ENCODE results near the gene HSD17B13.

The HSD17B13 gene

DNA sequence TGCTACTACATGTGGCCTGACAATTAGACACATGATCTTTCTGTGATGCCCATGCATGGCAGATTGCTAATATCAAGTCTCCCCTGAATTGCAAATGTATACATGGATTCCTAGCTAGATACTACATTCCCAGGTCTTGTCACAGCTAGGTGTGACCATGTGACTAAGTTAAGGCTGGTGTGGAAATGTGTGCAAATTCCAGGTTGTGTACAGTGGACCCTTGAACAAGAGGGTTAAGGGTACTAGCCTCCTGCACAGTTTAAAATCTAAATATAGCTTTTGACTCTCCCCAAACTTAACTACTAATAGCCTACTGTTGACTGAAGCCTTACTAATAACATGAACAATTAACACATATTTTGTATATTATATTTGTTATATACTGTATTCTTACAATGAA lies 48.4 kb downstream of the HSD17B13 start:
- no peak for DNase-seq (ENCODE audit: low spot score in 2 of 2)
- in situ Hi-C loops (cut with MboI; ENCODE audit: low sequenced_read_pairs): loop anchor here (5.0 to 25.0 kb wide), 2 partner anchors 188 to 563 kb away; partner anchors contain the start of gene MEPE
- Histone ChIP-seq H3K9me3 (no peaks in the 10 kb centered on the region), H3K4me3 (no peak overlapping the region), H3K27me3 (ENCODE audit: low read depth) (no peaks in the 10 kb centered on the region), H3K36me3 (replicated peaks) (no peaks in the 10 kb centered on the region), H3K4me1 (no peaks in the 10 kb centered on the region)

DNA sequence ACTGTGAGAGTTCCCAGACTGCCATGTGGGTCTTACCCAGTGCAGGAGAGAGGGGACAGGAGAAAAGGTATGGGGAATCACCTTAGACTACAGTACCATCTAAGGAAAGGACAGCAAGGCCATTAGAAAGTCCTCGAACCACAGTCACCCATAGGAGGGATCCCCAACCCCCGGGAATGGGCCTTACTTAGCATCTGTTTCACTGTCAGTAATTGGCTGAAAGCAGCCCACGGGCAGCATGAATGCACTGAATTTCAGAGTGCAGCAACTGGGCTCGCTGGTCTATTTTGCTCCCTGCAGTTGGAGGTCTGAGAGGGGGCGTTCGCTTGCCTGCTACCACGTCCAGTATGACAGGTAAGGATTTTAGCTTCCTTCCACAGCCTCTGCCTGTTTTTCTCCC lies 51.9 kb downstream of the HSD17B13 start:
- H3K27me3 ChIP-seq (ENCODE audit: low read depth): no peaks in the 10 kb centered on the region
- 0 out of 2 replicates have a peak, but pooled peaks cover 3% of the 10 kb centered on the region for H3K4me1 ChIP-seq
- no peaks in the 10 kb centered on the region for H3K9me3 ChIP-seq
- no peak for DNase-seq (ENCODE audit: low spot score in 2 of 2)
- H3K36me3 ChIP-seq (replicated peaks): no peaks in the 10 kb centered on the region
- in situ Hi-C loops (cut with MboI; ENCODE audit: low sequenced_read_pairs): loop anchor here (5.0 to 25.0 kb wide), 2 partner anchors 191 to 566 kb away; partner anchors contain the start of gene MEPE
- H3K4me3 ChIP-seq: no peak overlapping the region

GRCh38 chr4:87270144-87270543 lies 52.5 kb downstream of the HSD17B13 start:
- H3K4me3 ChIP-seq: no peak overlapping the region
- in situ Hi-C loops (cut with MboI; ENCODE audit: low sequenced_read_pairs): loop anchor here (5.0 to 25.0 kb wide), 2 partner anchors 192 to 567 kb away; partner anchors contain the start of gene MEPE
- H3K4me1 ChIP-seq: 0 out of 2 replicates have a peak, but pooled peaks cover 3% of the 10 kb centered on the region
- no peaks in the 10 kb centered on the region for H3K36me3 ChIP-seq (replicated peaks)
- peak; percentile 51 to 84 for DNase-seq (ENCODE audit: low spot score in 2 of 2)
- H3K27me3 ChIP-seq (ENCODE audit: low read depth): no peaks in the 10 kb centered on the region
- no peaks in the 10 kb centered on the region for H3K9me3 ChIP-seq

GRCh38 chr4:87268411-87268810 lies 54.3 kb downstream of the HSD17B13 start:
- in situ Hi-C loops (cut with MboI; ENCODE audit: low sequenced_read_pairs): loop anchor here (25.0 kb wide), 1 partner anchor 569 kb away; the partner anchor contains the start of gene MEPE
- H3K27me3 ChIP-seq (ENCODE audit: low read depth): no peaks in the 10 kb centered on the region
- DNase-seq (ENCODE audit: low spot score in 2 of 2): no peak
- no peaks in the 10 kb centered on the region for H3K36me3 ChIP-seq (replicated peaks)
- H3K9me3 ChIP-seq: no peaks in the 10 kb centered on the region
- H3K4me1 ChIP-seq: 0 out of 2 replicates have a peak, but pooled peaks cover 3% of the 10 kb centered on the region
- no peak overlapping the region for H3K4me3 ChIP-seq

- H3K4me3 ChIP-seq: no peak overlapping the region
- DNase-seq (ENCODE audit: low spot score in 2 of 2): no peak
- in situ Hi-C loops (cut with MboI; ENCODE audit: low sequenced_read_pairs): loop anchor here (25.0 kb wide), 1 partner anchor 570 kb away; the partner anchor contains the start of gene MEPE
- H3K9me3 ChIP-seq: 0 out of 2 replicates have a peak, but pooled peaks cover 7% of the 10 kb centered on the region
- 0 out of 2 replicates have a peak, but pooled peaks cover 3% of the 10 kb centered on the region for H3K4me1 ChIP-seq
- no peaks in the 10 kb centered on the region for H3K36me3 ChIP-seq (replicated peaks)
- H3K27me3 ChIP-seq (ENCODE audit: low read depth): no peaks in the 10 kb centered on the region
Observed at GRCh38 chr4:87266986-87267385, 55.7 kb downstream of the HSD17B13 start.

DNA sequence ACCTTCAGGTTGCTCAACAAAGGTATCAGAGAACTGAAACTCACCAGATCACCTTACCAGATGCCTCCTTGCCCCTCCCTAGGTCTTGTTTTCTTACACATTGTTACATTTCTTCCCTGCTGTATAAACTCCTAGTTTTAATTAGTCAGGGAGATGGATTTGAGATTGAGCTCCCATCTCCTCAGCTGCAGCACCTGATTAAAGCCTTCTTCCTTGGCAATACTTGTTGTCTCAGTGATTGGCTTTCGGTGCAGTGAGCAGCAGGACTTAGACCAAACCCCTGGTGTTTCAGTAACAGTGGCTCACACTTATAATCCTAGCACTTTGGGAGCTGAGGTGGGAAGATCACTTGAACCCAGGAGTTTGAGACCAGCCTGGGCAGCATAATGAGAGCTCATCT lies 59.8 kb downstream of the HSD17B13 start:
- Histone ChIP-seq H3K36me3 (replicated peaks) (no peaks in the 10 kb centered on the region), H3K27me3 (ENCODE audit: low read depth) (no peaks in the 10 kb centered on the region), H3K9me3 (0 out of 2 replicates have a peak, but pooled peaks cover 7% of the 10 kb centered on the region), H3K4me3 (no peak overlapping the region), H3K4me1 (no peaks in the 10 kb centered on the region)
- in situ Hi-C loops (cut with MboI; ENCODE audit: low sequenced_read_pairs): loop anchor here (25.0 kb wide), 1 partner anchor 574 kb away; the partner anchor contains the start of gene MEPE
- DNase-seq (ENCODE audit: low spot score in 2 of 2): no peak

DNA sequence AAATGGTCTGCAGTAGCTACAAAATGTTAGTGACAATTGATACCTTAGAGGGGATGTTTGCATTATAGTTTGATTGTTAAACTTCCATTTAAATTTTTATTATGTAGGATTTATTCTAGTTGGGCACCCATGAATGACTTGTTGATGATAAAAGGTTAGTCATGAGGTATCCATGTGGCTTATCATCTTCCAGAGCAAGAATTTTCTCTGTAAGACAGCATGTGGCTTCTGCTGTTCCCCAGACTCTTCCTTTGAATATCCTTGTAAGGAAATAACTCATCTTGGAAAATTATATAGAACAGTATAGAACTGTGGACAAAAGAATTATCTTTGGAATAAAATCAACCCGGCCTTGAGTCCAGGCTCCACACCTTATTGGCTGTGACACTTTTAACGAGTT lies 62.2 kb downstream of the HSD17B13 start:
- H3K4me1 ChIP-seq: no peaks in the 10 kb centered on the region
- no peak for DNase-seq (ENCODE audit: low spot score in 2 of 2)
- peaks cover 8% of the 10 kb centered on the region; the same call in 1 of the 2 replicates for H3K9me3 ChIP-seq
- in situ Hi-C loops (cut with MboI; ENCODE audit: low sequenced_read_pairs): loop anchor here (25.0 kb wide), 1 partner anchor 577 kb away; the partner anchor contains the start of gene MEPE
- no peaks in the 10 kb centered on the region for H3K27me3 ChIP-seq (ENCODE audit: low read depth)
- no peaks in the 10 kb centered on the region for H3K36me3 ChIP-seq (replicated peaks)
- H3K4me3 ChIP-seq: no peak overlapping the region

GRCh38 chr4:87258677-87259076 lies 64.0 kb downstream of the HSD17B13 start:
- in situ Hi-C loops (cut with MboI; ENCODE audit: low sequenced_read_pairs): loop anchor here (25.0 kb wide), 1 partner anchor 579 kb away; the partner anchor contains the start of gene MEPE
- Histone ChIP-seq H3K9me3 (peaks cover 12% of the 10 kb centered on the region; the same call in 1 of the 2 replicates), H3K4me3 (no peak overlapping the region), H3K27me3 (ENCODE audit: low read depth) (no peaks in the 10 kb centered on the region), H3K4me1 (0 out of 2 replicates have a peak, but pooled peaks cover 2% of the 10 kb centered on the region), H3K36me3 (replicated peaks) (no peaks in the 10 kb centered on the region)
- no peak for DNase-seq (ENCODE audit: low spot score in 2 of 2)

- H3K4me1 ChIP-seq: 0 out of 2 replicates have a peak, but pooled peaks cover 2% of the 10 kb centered on the region
- H3K9me3 ChIP-seq: peaks cover 5% of the 10 kb centered on the region; the same call in 1 of the 2 replicates
- no peak overlapping the region for H3K4me3 ChIP-seq
- DNase-seq (ENCODE audit: low spot score in 2 of 2): no peak
- in situ Hi-C loops (cut with MboI; ENCODE audit: low sequenced_read_pairs): loop anchor here (25.0 kb wide), 1 partner anchor 580 kb away; the partner anchor contains the start of gene MEPE
- no peaks in the 10 kb centered on the region for H3K27me3 ChIP-seq (ENCODE audit: low read depth)
- H3K36me3 ChIP-seq (replicated peaks): no peaks in the 10 kb centered on the region
Observed at GRCh38 chr4:87257523-87257922, 65.2 kb downstream of the HSD17B13 start.

GRCh38 chr4:87255755-87256154 lies 66.9 kb downstream of the HSD17B13 start:
- in situ Hi-C loops (cut with MboI; ENCODE audit: low sequenced_read_pairs): loop anchor here (25.0 kb wide), 1 partner anchor 582 kb away; the partner anchor contains the start of gene MEPE
- Histone ChIP-seq H3K4me1 (0 out of 2 replicates have a peak, but pooled peaks cover 2% of the 10 kb centered on the region), H3K9me3 (peaks cover 5% of the 10 kb centered on the region; the same call in 1 of the 2 replicates), H3K4me3 (no peak overlapping the region), H3K27me3 (ENCODE audit: low read depth) (no peaks in the 10 kb centered on the region), H3K36me3 (replicated peaks) (no peaks in the 10 kb centered on the region)
- no peak for DNase-seq (ENCODE audit: low spot score in 2 of 2)

Measured in HAP-1 (cell line).